ENCODE data around the gene NTSR1.
A peak's percentile ranks its signal among the peaks of the same experiment; 100 is the strongest.

NTSR1 gene

GRCh38 chr20:62808211-62808865 is 99.7 kb downstream of the NTSR1 start:
- peak; percentile 85 for DNase-seq

DNA sequence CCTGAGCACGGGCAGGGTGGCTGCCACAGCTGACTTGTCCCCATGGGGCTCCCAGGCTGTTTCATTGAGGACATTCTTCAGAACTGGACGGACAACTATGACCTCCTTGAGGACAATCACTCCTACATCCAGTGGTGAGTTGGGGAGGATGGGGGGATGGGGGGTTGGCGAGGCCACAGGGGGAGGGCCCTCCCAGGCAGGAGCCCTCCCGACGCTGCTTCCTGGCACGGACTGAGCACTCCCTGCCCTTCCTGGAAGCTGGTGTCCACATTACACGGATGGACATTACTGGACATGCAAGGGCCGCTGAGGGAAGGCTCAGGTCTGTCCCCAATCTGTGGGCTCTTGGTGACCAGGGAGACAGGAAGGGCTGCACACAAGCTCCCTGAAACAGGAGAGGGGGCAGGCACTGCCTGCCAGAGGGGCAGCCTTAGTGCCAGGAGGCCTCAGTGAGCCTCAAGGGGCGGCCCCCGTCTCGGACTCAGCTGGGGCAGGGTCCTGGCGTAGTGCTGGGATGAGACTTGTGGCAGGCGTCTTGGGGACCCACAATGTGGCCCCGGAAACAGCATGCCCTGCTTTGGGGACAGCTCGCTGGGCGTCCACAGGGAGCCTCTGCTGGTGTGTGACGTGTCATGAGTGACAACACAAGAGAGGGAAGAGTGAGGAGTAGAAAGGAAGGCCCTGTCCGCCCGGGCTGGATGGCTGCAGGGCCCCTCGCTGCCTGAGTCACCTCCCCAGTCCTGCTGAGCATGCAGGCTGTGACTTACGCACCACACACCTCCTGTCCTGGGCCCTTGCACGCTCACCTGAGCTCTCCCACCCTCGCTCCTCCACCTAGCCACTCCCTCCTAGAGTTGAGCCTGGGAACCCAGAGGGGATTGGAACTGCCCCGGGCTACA is 101.1 kb downstream of the NTSR1 start:
- DNase-seq = no peak

- DNase-seq = no peak
Observed at GRCh38 chr20:62811320-62811719, 102.7 kb downstream of the NTSR1 start.

- DNase-seq = no peak
Observed at GRCh38 chr20:62811720-62812119, 103.1 kb downstream of the NTSR1 start.
